ENCODE data around the gene VPS54.
"Not testable (repeated sequence)": the region's sequence is repeated elsewhere in the genome, so short reads cannot be mapped to it uniquely, and the experiment has no call there.

Gene VPS54

GRCh38 chr2:63992061-63992685 is 27.1 kb downstream of the VPS54 start:
- no peak for DNase-seq

- DNase-seq, result not testable (repeated sequence)
These were observed 27.8 kb downstream of the VPS54 start for GRCh38 chr2:63991173-63991999.

GRCh38 chr2:63990072-63990471 is 29.2 kb downstream of the VPS54 start:
- no peak for DNase-seq

GRCh38 chr2:63988842-63989436 is 30.3 kb downstream of the VPS54 start:
- DNase-seq, result not testable (repeated sequence)

GRCh38 chr2:63984606-63985359 is 34.4 kb downstream of the VPS54 start:
- DNase-seq, result no peak

- no peak for DNase-seq
These were observed 35.1 kb downstream of the VPS54 start for GRCh38 chr2:63983986-63984605.

- DNase-seq, result no peak
These were observed 36.9 kb downstream of the VPS54 start for GRCh38 chr2:63982335-63982734.

GRCh38 chr2:63981702-63982103 is 37.5 kb downstream of the VPS54 start:
- no peak for DNase-seq

- no peak for DNase-seq
These were observed 38.4 kb downstream of the VPS54 start for GRCh38 chr2:63980794-63981193.

GRCh38 chr2:63977904-63978303 is 41.3 kb downstream of the VPS54 start:
- no peak for DNase-seq

GRCh38 chr2:63976125-63976510 is 43.1 kb downstream of the VPS54 start:
- no peak for DNase-seq

- DNase-seq, result no peak
These were observed 43.6 kb downstream of the VPS54 start for GRCh38 chr2:63975437-63976124.

- DNase-seq, result not testable (repeated sequence)
These were observed 44.2 kb downstream of the VPS54 start for GRCh38 chr2:63975036-63975435.

GRCh38 chr2:63962186-63962585 is 57.0 kb downstream of the VPS54 start:
- DNase-seq, result no peak

- no peak for DNase-seq
These were observed 68.8 kb downstream of the VPS54 start for GRCh38 chr2:63950414-63950813.

- DNase-seq, result no peak
These were observed 76.4 kb downstream of the VPS54 start for GRCh38 chr2:63942788-63943187.

GRCh38 chr2:63932104-63932503 is 87.1 kb downstream of the VPS54 start:
- not testable (repeated sequence) for DNase-seq

GRCh38 chr2:63926815-63927214 is 92.4 kb downstream of the VPS54 start:
- DNase-seq, result no peak

GRCh38 chr2:63914311-63914710 is 104.9 kb downstream of the VPS54 start:
- no peak for DNase-seq

GRCh38 chr2:63903003-63903402 is 116.2 kb downstream of the VPS54 start:
- no peak for DNase-seq

- DNase-seq, result no peak
These were observed 117.1 kb downstream of the VPS54 start for GRCh38 chr2:63902149-63902548.

GRCh38 chr2:63899639-63900038 is 119.6 kb downstream of the VPS54 start:
- no peak for DNase-seq

Measured in NCI-H524 (cell line).